ENCODE data around the gene UBE2L5.

The UBE2L5 gene

GRCh38 chr13:30477346-30478195 lies 55.3 kb downstream of the UBE2L5 start:
- DNase-seq (ENCODE audit: low read depth in 2 of 2), result no peak

Measured in fibroblast of skin of left quadriceps (primary cell).